HK-2 (cell line): Measurements from ENCODE around the gene PHF21B.

Experiments used
- DNase-seq: peaks from one replicate; pipeline ENCODE4 v3.0.0-alpha.2; 2018; ENCODE audit not compliant: unreplicated experiment

PHF21B gene

DNA sequence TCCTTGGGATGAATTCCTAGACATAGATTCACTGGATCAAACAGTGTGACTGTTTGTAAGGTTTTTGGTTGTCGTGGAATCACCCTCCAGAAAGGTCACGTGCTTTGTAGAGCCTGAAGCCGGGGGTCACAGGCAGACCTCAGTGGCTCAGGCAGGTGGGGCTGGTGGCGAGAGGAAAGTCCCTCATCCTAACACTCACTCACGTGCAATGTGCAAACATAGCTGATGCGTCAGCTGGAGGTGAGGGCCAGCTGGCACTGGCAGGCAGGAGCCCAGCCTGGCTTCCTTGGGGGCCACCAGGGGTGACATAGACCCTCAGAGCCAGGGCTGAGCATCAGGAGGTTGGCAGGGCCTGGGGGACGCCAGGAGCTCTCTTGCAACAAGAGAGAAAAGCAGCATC is 167.4 kb downstream of the PHF21B start:
- DNase-seq = no peak

DNA sequence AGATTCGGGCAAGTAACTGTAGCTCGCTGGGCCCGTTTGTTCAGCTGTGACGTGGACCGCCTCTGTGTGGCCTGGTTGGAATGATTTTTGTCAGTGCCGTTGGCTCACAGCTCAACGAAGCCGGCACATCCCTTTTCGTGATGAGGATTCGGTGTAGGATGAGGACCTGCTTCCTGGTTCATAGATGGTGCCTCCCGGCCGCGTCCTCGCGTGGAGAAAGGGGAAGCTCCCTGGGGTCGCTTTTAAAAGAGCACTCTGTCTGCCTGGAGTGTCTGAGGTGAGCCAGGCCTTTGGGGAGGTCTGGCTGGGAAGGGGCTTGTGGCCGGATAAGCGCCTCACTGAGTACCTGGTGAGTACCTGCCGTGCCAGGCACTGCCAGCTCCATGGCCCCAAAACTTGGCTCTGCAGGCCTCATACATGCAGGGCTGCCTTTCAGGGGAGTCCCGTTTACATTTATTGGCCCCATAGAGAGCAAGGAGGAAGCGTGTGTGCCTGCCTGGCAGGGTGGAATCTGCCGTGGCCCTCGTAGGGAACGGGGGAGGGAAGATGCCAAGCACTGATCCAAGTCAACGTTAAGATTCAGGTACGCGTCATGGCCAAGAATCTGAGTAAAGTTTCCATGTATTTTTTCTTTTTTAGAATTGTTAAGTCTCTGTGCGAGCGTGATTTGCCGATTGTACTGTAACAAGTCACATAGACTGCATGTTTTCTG is 169.0 kb downstream of the PHF21B start:
- DNase-seq = no peak

DNA sequence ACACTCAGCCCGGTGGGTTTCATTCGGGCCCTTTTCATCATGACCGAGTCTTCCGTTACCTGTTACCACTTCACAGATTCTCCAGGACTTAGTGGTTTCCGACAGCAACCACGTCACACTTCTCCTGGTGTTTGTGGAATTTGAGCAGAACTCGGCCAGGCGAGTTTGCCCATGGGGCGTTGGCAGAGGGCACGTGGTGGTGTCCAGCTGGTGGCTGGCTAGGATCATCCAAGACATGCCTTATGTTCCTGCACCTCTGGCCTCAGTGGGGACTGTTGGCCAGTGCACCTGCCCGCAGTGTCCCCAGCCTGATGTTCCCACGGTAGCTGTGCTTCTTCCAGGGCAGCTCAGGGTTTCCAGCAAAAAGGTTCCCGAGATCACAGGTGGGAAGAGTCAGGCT is 170.1 kb downstream of the PHF21B start:
- DNase-seq = no peak

DNA sequence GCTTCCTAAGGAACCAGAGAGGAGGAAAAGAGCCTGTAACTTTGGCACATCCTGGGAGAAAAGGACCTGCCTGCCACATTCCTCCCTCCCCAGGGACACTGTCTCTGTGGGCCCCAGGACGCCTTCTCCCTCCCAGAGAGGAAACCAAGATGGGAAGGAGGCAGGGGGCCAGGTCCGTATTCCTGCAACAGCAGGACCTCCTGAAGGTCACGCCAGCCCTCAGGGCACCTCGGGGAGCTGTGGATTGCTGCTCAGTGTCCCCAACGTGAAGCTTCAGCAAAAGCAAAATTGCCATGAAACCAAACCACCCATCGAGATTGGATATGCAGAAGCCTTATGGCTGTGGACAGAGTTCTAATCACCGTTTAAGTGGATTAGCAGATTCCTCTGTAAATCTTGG is 170.7 kb downstream of the PHF21B start:
- no peak for DNase-seq

DNA sequence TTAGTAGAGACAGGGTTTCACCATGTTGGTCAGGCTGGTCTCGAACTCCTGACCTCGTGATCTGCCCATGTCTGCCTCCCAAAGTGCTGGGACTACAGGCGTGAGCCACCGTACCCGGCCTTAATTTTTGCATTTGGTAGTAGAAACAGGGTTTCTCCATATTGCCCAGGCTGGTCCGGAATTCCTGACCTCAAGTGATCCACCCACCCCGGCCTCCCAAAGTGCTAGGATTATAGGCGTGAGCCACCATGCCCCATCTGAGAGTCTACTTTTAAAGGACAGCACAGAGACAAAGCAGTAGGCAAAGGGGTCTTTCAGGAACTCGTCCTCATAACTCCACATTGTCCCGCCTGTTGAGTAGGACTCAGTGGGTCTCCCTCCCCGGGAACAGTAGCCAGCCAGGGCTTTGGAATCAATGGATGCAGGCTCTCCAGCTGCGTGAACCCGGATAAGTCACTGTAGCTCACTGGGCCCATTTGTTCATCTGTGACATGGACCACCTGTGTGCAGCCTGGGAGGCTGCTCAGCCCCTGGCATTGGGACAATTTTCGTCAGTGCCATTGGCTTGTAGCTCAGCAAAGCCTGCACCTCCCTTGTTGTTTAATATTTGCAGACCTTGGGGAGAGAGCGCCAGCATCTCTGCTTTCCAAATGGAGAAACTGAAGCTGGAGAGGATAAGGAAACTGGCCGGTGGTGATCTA is 171.3 kb downstream of the PHF21B start:
- DNase-seq = no peak

DNA sequence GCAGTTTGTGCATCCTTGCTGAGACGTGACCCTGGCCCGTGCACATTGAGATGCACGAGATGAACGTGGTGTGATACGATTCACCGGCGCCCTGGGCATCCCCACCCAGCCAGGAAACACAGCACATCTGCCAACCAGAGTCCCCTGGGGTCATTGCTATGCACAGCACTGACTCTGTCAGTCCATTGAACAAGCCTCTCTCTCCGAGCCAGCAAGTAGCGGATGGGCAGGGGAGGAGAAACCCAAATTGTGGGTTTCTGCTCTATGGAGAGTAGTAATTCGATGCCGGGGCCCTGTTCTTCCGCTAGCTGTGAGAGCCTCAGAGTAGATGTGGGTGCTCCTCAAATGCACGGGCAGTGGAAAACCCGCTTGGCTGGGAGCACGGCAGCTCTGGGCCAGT is 172.3 kb downstream of the PHF21B start:
- DNase-seq = no peak

DNA sequence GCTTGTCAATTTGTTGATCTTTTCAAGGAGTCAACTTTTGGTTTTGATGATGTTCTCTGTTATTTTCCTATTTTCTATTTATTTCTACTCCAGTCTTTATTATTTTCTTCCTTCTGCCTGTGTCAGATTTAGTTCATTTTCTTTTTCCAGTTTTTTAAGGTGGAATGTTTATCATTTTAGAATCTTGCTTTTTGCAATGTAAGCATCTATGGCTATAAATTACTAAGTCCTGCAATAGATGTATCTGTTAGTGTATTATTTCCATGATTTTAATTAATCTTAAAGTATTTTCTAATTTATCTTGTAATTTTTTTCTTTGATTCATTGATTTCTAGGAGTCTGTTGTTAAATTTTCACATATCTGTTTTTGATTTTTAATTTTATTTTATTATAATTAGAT is 175.7 kb downstream of the PHF21B start:
- no peak for DNase-seq

DNA sequence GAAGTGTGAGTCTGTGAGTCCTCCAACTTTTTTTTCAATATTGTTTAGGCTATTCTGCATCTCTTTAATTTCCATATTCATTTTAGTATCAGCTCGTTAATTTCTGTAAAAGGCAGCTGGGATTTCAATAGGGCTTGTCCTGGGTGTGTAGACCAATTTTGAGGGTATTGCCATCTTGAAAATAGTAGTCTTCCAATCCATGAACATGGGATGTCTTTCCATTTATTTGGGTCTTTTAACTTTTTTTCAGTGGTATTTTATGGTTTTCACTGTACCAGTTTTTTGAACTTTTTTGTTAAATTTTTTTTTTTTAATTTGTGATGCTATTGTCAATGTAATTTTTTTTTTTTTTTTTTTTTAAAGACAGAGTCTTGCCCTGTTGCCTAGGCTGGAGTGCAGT is 177.9 kb downstream of the PHF21B start:
- DNase-seq = no peak
